Natural killer cell (primary cell): Measurements from ENCODE around the gene SP110. TPM values are rescaled to one million over a fixed set of nuclear protein-coding genes. Genes with fewer than 3 reads are reported as not detected.

Experiments
- ATAC-seq, 3 donors: fragments of 150-1000 bp in 2 of 3; fragments of 200-7000 bp in 1 of 3; cut with Tn5 transposase; 1 replicate in 1 of 3; 2 replicates in 2 of 3; pipeline ENCODE4 v1.10.0; 2021; ENCODE audit warnings: mild to moderate bottlenecking in 2 of 3, moderate library complexity in 2 of 3
- DNase-seq, 2 donors: peaks; one replicate each; pipeline versions ENCODE4 v3.0.0 to v3.0.0-alpha.2; 2013 to 2021; ENCODE audit warnings: mixed read lengths in 1 of 2
- H3K27ac ChIP-seq: one replicate; pipeline ENCODE4 v1.5.1; 2013; ENCODE audit warnings: mild to moderate bottlenecking, low read length
- H3K27me3 ChIP-seq: one replicate; pipeline ENCODE4 v1.6.1; 2013; ENCODE audit warnings: low read length; ENCODE audit not compliant: control insufficient read depth, insufficient read depth
- H3K36me3 ChIP-seq: one replicate; pipeline ENCODE4 v1.6.1; 2013; ENCODE audit warnings: low read length; ENCODE audit not compliant: control insufficient read depth, insufficient read depth
- H3K4me1 ChIP-seq: one replicate; pipeline ENCODE4 v1.6.1; 2013; ENCODE audit warnings: low read length; ENCODE audit not compliant: control insufficient read depth, insufficient read depth
- H3K4me3 ChIP-seq: one replicate; pipeline ENCODE4 v1.5.1; 2013; ENCODE audit warnings: low read length
- H3K9me3 ChIP-seq: one replicate; pipeline ENCODE4 v1.6.1; 2013; ENCODE audit warnings: low read length; ENCODE audit not compliant: control insufficient read depth, insufficient read depth
- H3K27ac Mint-ChIP-seq, 2 donors: one replicate each; pipeline ENCODE4 v1.8.0; 2022; ENCODE audit warnings: mild to moderate bottlenecking in 2 of 2, mixed read lengths in 2 of 2, moderate library complexity in 1 of 2
- H3K27me3 Mint-ChIP-seq, 2 donors: one replicate each; pipeline ENCODE4 v1.8.0; 2022; ENCODE audit warnings: low read depth in 2 of 2, mixed read lengths in 2 of 2
- H3K36me3 Mint-ChIP-seq: one replicate; pipeline ENCODE4 v1.8.0; 2022; ENCODE audit warnings: mixed read lengths
- H3K4me1 Mint-ChIP-seq, 2 donors: one replicate each; pipeline ENCODE4 v1.8.0; 2022; ENCODE audit warnings: mixed read lengths in 2 of 2
- H3K4me3 Mint-ChIP-seq: one replicate; pipeline ENCODE4 v1.8.0; 2022; ENCODE audit warnings: mild to moderate bottlenecking, moderate library complexity, mixed read lengths
- H3K9me3 Mint-ChIP-seq, 2 donors: one replicate each; pipeline ENCODE4 v1.8.0; 2022; ENCODE audit warnings: mixed read lengths in 2 of 2
- WGBS: methylation state at CpG from one replicate; pipeline ENCODE4 v1.1.7; 2013; ENCODE audit warnings: missing lambda C conversion rate; ENCODE audit not compliant: insufficient coverage; 5-methylcytosine and 5-hydroxymethylcytosine counted together
- intact Hi-C: fragments of 100-400 bp; cut with micrococcal nuclease; formaldehyde crosslinking; loops from one replicate; pipeline ENCODE4 v1.14.2; 2022
- total RNA-seq, 4 donors: library from RNA; stranded (reverse); fragments of 120-200 nt in 1 of 4; gene quantifications; one replicate each; pipeline versions ENCODE4 v1.2.3 to v1.2.4, GENCODE V29; 2013 to 2022
- TF ChIP-seq, protein P1 (sequence below): fragments of 200-600 bp; IDR thresholded peaks from one replicate; pipeline ENCODE4 v1.8.0; 2022; ENCODE audit warnings: antibody characterized with exemption

Gene SP110
- total RNA-seq, 3 donors from 2014 or later (not counting 1 experiment from before 2014, with no cell fraction given), result 92.7 to 132 (median 97.9) TPM

DNA sequence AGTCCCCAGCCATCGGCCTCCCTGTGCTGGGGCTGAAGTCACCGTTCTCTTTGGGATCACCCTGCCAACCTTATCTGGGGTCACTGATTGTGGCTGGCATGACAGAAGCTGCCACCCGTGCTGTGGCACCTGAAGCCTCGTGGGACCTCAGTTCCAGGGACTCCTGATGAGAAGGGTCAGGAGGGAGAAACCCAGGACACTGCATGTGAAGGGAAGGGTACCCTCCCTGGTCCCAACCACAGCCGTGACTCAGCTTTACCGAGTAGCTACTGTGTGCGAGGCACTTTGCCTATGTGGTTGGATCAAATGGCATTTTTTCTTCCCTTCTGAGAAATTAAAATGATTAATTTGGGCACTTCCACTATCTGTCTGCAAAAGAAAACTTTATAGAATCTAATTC is 64.4 kb downstream of the SP110 start:
- H3K4me3 ChIP-seq, result no peak overlapping the region
- Mint-ChIP-seq H3K36me3 (no peaks in the 10 kb centered on the region), H3K4me1 (peaks cover 6 to 7% of the 10 kb centered on the region in 2 donors), H3K9me3 (no peaks in the 10 kb centered on the region), H3K4me3 (no peak overlapping the region), H3K27ac (no peak overlapping the region), H3K27me3 (no peaks in the 10 kb centered on the region)
- TF ChIP-seq, protein P1, sequence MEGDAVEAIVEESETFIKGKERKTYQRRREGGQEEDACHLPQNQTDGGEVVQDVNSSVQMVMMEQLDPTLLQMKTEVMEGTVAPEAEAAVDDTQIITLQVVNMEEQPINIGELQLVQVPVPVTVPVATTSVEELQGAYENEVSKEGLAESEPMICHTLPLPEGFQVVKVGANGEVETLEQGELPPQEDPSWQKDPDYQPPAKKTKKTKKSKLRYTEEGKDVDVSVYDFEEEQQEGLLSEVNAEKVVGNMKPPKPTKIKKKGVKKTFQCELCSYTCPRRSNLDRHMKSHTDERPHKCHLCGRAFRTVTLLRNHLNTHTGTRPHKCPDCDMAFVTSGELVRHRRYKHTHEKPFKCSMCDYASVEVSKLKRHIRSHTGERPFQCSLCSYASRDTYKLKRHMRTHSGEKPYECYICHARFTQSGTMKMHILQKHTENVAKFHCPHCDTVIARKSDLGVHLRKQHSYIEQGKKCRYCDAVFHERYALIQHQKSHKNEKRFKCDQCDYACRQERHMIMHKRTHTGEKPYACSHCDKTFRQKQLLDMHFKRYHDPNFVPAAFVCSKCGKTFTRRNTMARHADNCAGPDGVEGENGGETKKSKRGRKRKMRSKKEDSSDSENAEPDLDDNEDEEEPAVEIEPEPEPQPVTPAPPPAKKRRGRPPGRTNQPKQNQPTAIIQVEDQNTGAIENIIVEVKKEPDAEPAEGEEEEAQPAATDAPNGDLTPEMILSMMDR, result no peak
- H3K9me3 ChIP-seq, result no peaks in the 10 kb centered on the region
- intact Hi-C loops, result loop anchor here (10.0 kb wide), 1 partner anchor 351 kb away; no protein-coding TSS in a partner anchor
- peaks cover 5% of the 10 kb centered on the region for H3K4me1 ChIP-seq
- WGBS, result 38% methylated on average over 7 of the region's 7 CpGs
- DNase-seq (no peak), ATAC-seq (no peak)
- no peak overlapping the region for H3K27ac ChIP-seq
- H3K27me3 ChIP-seq, result no peaks in the 10 kb centered on the region
- H3K36me3 ChIP-seq, result no peaks in the 10 kb centered on the region

DNA sequence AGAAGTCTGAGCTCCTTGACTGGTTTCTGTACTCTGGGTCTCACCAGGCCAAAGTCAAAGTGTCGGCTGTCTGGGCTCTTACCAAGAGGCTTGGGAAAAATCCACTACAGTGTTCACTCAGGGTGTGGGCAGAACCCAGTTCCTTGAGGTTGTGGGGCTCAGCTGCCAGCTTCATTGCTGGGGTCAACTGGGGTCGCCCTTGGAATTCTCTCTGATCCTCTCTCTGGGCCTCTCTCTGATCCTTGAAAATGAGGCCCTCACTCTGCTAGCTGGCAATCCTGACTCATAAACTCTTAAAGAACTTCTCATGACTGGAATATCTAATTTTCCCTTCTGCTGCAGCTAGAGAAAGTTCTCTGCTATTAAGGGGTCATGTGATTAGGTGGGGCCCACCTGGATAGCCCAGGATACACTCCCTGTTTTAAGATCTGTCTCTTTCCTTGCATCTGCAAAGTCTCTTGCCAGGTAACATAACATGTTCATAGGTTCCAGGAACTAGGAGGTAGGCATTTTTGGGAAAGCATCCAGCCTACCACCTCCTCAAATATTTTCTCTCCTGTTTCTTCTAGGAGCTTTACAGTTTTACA is 66.3 kb downstream of the SP110 start:
- H3K4me3 ChIP-seq, result no peak overlapping the region
- no peaks in the 10 kb centered on the region for H3K27me3 ChIP-seq
- no peaks in the 10 kb centered on the region for H3K4me1 ChIP-seq
- WGBS, result 86% methylated on average over 2 of the region's 2 CpGs
- no peaks in the 10 kb centered on the region for H3K27me3 Mint-ChIP-seq
- H3K9me3 ChIP-seq, result no peaks in the 10 kb centered on the region
- H3K27ac Mint-ChIP-seq, result no peak overlapping the region
- ATAC-seq (no peak), DNase-seq (no peak)
- no peak overlapping the region for H3K27ac ChIP-seq
- no peaks in the 10 kb centered on the region for H3K36me3 Mint-ChIP-seq
- H3K4me1 Mint-ChIP-seq, result no peaks in the 10 kb centered on the region
- no peak overlapping the region for H3K4me3 Mint-ChIP-seq
- intact Hi-C loops, result loop anchor here (10.0 kb wide), 1 partner anchor 349 kb away; no protein-coding TSS in a partner anchor
- no peaks in the 10 kb centered on the region for H3K36me3 ChIP-seq
- no peaks in the 10 kb centered on the region for H3K9me3 Mint-ChIP-seq
- TF ChIP-seq, protein P1, result no peak

DNA sequence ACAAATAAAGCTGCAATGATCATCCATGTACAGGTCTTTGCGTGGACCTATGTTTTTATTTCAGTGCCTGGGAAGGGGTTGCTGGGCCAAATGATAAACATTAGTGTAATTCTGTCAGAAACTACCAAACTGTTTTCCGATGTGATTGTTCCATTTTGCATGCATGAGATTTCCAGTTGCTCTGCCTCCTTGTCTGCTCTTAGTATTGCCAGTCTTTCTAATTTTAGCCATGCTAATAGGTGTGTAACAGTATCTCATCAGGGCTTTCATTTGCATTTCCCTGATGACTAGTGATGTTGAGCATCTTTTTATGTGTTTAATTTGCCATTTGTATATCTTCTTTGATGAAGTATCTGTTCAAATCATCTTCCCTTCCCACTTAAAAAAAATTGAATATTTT is 67.5 kb downstream of the SP110 start:
- Mint-ChIP-seq H3K4me3 (no peak overlapping the region), H3K27ac (no peak overlapping the region), H3K27me3 (no peaks in the 10 kb centered on the region), H3K36me3 (no peaks in the 10 kb centered on the region), H3K4me1 (no peaks in the 10 kb centered on the region), H3K9me3 (no peaks in the 10 kb centered on the region)
- TF ChIP-seq, protein P1, result no peak
- H3K27me3 ChIP-seq, result no peaks in the 10 kb centered on the region
- H3K4me1 ChIP-seq, result no peaks in the 10 kb centered on the region
- H3K36me3 ChIP-seq, result no peaks in the 10 kb centered on the region
- no peak overlapping the region for H3K27ac ChIP-seq
- ATAC-seq (no peak), DNase-seq (no peak)
- H3K4me3 ChIP-seq, result no peak overlapping the region
- WGBS, result 96% methylated on average over 2 of the region's 2 CpGs
- H3K9me3 ChIP-seq, result no peaks in the 10 kb centered on the region
- intact Hi-C loops, result loop anchor here (10.0 kb wide), 1 partner anchor 348 kb away; no protein-coding TSS in a partner anchor

DNA sequence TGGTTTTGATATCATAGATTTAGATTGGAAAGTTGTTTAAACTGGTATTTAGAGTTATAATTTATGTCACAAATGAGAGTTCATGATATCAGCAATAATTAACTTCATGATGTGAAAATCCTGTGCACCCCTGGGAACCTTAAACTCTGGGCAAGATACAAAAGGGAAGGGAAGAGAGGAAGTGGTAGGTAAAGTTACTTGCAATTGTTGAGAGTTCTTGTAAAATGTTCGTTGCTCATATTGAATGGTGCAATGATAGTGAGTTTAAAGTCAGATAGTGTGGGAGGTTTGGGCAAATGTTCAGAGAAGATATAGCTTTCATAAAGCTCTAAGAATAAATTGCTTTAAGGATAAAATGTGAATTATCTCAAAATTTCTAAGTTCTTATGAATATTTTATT is 75.4 kb downstream of the SP110 start:
- Histone ChIP-seq H3K36me3 (no peaks in the 10 kb centered on the region), H3K4me1 (no peaks in the 10 kb centered on the region), H3K27me3 (no peaks in the 10 kb centered on the region), H3K27ac (no peak overlapping the region), H3K4me3 (no peak overlapping the region), H3K9me3 (no peaks in the 10 kb centered on the region)
- no peak for DNase-seq
- WGBS, result 60% methylated on average over 1 of the region's 1 CpG
- Mint-ChIP-seq H3K27me3 (peaks cover 0 to 5% of the 10 kb centered on the region in 2 donors), H3K4me3 (no peak overlapping the region), H3K4me1 (no peaks in the 10 kb centered on the region), H3K9me3 (peaks cover 0 to 4% of the 10 kb centered on the region in 2 donors), H3K36me3 (no peaks in the 10 kb centered on the region), H3K27ac (no peak overlapping the region)
- intact Hi-C loops, result no loop called here
- no peak for ATAC-seq
- TF ChIP-seq, protein P1, result no peak
